ENCODE results near the gene INTS11. TPM values are rescaled to one million over a fixed set of nuclear protein-coding genes. Genes with fewer than 3 reads are reported as not detected.
A peak's percentile ranks its signal among the peaks of the same experiment; 100 is the strongest.

INTS11 gene
- total RNA-seq, 2 experiments from 2014 or later = 111 to 113 TPM

GRCh38 chr1:1360506-1361169 is 36.2 kb upstream of the INTS11 start:
- Mint-ChIP-seq H3K4me3 (no peak overlapping the region), H3K27me3 (no peaks in the 10 kb centered on the region), H3K27ac (no peak overlapping the region), H3K36me3 (no peaks in the 10 kb centered on the region), H3K9me3 (no peaks in the 10 kb centered on the region), H3K4me1 (peaks cover 14% of the 10 kb centered on the region)
- DNase-seq = no peak

- Mint-ChIP-seq H3K36me3 (no peaks in the 10 kb centered on the region), H3K4me1 (peaks cover 14% of the 10 kb centered on the region), H3K27ac (no peak overlapping the region), H3K4me3 (no peak overlapping the region), H3K9me3 (no peaks in the 10 kb centered on the region), H3K27me3 (no peaks in the 10 kb centered on the region)
- no peak for DNase-seq
Measured at GRCh38 chr1:1359664-1360468, 35.4 kb upstream of the INTS11 start.

GRCh38 chr1:1359308-1359663 is 34.8 kb upstream of the INTS11 start:
- H3K36me3 Mint-ChIP-seq = no peaks in the 10 kb centered on the region
- no peak overlapping the region for H3K4me3 Mint-ChIP-seq
- peak overlapping the region; percentile 58 for H3K27ac Mint-ChIP-seq
- H3K4me1 Mint-ChIP-seq = peaks cover 14% of the 10 kb centered on the region
- no peaks in the 10 kb centered on the region for H3K9me3 Mint-ChIP-seq
- DNase-seq = no peak
- H3K27me3 Mint-ChIP-seq = peaks cover 2% of the 10 kb centered on the region

- Mint-ChIP-seq H3K36me3 (no peaks in the 10 kb centered on the region), H3K4me3 (no peak within 1 kb of the TSS), H3K27me3 (peaks cover 7% of the 10 kb centered on the region), H3K27ac (peak within 1 kb of the TSS; percentile 58), H3K9me3 (no peaks in the 10 kb centered on the region), H3K4me1 (peaks cover 14% of the 10 kb centered on the region)
- DNase-seq = no peak
Measured at GRCh38 chr1:1358433-1359271, 34.2 kb upstream of the INTS11 start, which contains the start of gene MXRA8. Gene MXRA8, minus strand, starts transcription at chr1:1358555. Its CDS starts 51 bp downstream, at chr1:1358504.

- no peak for DNase-seq
- Mint-ChIP-seq H3K27ac (no peak overlapping the region), H3K4me1 (peaks cover 14% of the 10 kb centered on the region), H3K4me3 (no peak overlapping the region), H3K36me3 (no peaks in the 10 kb centered on the region), H3K27me3 (peaks cover 13% of the 10 kb centered on the region), H3K9me3 (no peaks in the 10 kb centered on the region)
Measured at GRCh38 chr1:1357871-1358432, 33.5 kb upstream of the INTS11 start.

- Mint-ChIP-seq H3K27ac (no peak overlapping the region), H3K4me3 (no peak overlapping the region), H3K27me3 (peaks cover 19% of the 10 kb centered on the region), H3K36me3 (no peaks in the 10 kb centered on the region), H3K9me3 (no peaks in the 10 kb centered on the region), H3K4me1 (peaks cover 14% of the 10 kb centered on the region)
- no peak for DNase-seq
Measured at GRCh38 chr1:1356796-1357401, 32.4 kb upstream of the INTS11 start.

GRCh38 chr1:1356166-1356795 is 31.8 kb upstream of the INTS11 start:
- no peaks in the 10 kb centered on the region for H3K36me3 Mint-ChIP-seq
- no peak overlapping the region for H3K27ac Mint-ChIP-seq
- no peaks in the 10 kb centered on the region for H3K9me3 Mint-ChIP-seq
- no peak for DNase-seq
- peaks cover 14% of the 10 kb centered on the region for H3K4me1 Mint-ChIP-seq
- H3K4me3 Mint-ChIP-seq = no peak overlapping the region
- H3K27me3 Mint-ChIP-seq = peaks cover 19% of the 10 kb centered on the region

- Mint-ChIP-seq H3K4me3 (no peak overlapping the region), H3K4me1 (peaks cover 14% of the 10 kb centered on the region), H3K27ac (no peak overlapping the region), H3K36me3 (no peaks in the 10 kb centered on the region), H3K27me3 (peaks cover 19% of the 10 kb centered on the region), H3K9me3 (no peaks in the 10 kb centered on the region)
- DNase-seq = peak; percentile 39
Measured at GRCh38 chr1:1355416-1355815, 31.0 kb upstream of the INTS11 start.

GRCh38 chr1:1354271-1355247 is 30.1 kb upstream of the INTS11 start:
- Mint-ChIP-seq H3K9me3 (no peaks in the 10 kb centered on the region), H3K4me3 (peak overlapping the region; percentile 29), H3K36me3 (no peaks in the 10 kb centered on the region), H3K27me3 (peaks cover 19% of the 10 kb centered on the region), H3K4me1 (peaks cover 12% of the 10 kb centered on the region), H3K27ac (no peak overlapping the region)
- no peak for DNase-seq

- no peaks in the 10 kb centered on the region for H3K36me3 Mint-ChIP-seq
- no peak overlapping the region for H3K27ac Mint-ChIP-seq
- H3K9me3 Mint-ChIP-seq = no peaks in the 10 kb centered on the region
- DNase-seq = no peak
- peaks cover 19% of the 10 kb centered on the region for H3K27me3 Mint-ChIP-seq
- no peak overlapping the region for H3K4me3 Mint-ChIP-seq
- H3K4me1 Mint-ChIP-seq = peaks cover 5% of the 10 kb centered on the region
Measured at GRCh38 chr1:1353389-1354151, 29.1 kb upstream of the INTS11 start.

- Mint-ChIP-seq H3K27ac (no peak overlapping the region), H3K4me3 (no peak overlapping the region), H3K4me1 (peaks cover 2% of the 10 kb centered on the region), H3K27me3 (peaks cover 19% of the 10 kb centered on the region), H3K36me3 (no peaks in the 10 kb centered on the region), H3K9me3 (no peaks in the 10 kb centered on the region)
- no peak for DNase-seq
Measured at GRCh38 chr1:1352786-1353388, 28.4 kb upstream of the INTS11 start.

- H3K4me3 Mint-ChIP-seq = peak overlapping the region; percentile 52
- DNase-seq = no peak
- H3K27ac Mint-ChIP-seq = no peak overlapping the region
- no peaks in the 10 kb centered on the region for H3K36me3 Mint-ChIP-seq
- peaks cover 5% of the 10 kb centered on the region for H3K4me1 Mint-ChIP-seq
- no peaks in the 10 kb centered on the region for H3K9me3 Mint-ChIP-seq
- H3K27me3 Mint-ChIP-seq = peaks cover 19% of the 10 kb centered on the region
Measured at GRCh38 chr1:1351511-1352427, 27.3 kb upstream of the INTS11 start.

Data from activated naive CD8-positive, alpha-beta T cell treated with anti-CD3 and anti-CD28 coated beads for 36 hours (primary cell).